ENCODE data around the gene ADNP. TPM values are rescaled to one million over a fixed set of nuclear protein-coding genes. Genes with fewer than 3 reads are reported as not detected.
A peak's percentile ranks its signal among the peaks of the same experiment; 100 is the strongest.

The ADNP gene
- total RNA-seq, 1 donor from 2014 or later: 127 TPM

DNA sequence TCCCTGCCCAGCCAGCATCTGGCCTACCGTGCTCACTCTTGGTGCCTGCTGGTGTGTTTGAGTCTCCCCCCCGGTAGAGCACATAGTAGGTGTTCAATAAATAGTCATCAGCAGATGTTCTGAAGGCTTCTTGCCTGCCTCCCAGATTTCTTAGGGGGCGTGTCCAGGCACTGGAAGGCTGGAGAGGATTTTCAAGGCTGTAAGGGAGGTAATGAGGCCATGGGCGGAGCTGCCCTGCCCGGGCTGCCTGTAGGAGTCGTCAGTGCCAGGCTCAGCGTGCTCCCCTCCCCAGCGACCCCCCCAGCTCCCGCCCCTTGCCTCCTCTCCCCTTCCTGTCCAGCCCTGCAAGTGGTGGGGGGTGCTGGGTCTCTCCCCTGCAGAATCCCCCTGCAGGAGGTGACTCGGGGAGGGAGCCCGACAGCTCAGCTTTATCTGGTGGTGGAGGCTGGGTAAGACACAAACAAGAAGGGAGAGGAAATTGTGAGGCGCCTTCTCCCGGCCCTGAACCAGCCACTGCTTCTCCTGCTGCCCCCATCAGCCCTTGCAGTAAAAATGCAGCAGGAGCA, 80.4 kb downstream of the ADNP start:
- DNase-seq (ENCODE audit: low spot score): no peak

DNA sequence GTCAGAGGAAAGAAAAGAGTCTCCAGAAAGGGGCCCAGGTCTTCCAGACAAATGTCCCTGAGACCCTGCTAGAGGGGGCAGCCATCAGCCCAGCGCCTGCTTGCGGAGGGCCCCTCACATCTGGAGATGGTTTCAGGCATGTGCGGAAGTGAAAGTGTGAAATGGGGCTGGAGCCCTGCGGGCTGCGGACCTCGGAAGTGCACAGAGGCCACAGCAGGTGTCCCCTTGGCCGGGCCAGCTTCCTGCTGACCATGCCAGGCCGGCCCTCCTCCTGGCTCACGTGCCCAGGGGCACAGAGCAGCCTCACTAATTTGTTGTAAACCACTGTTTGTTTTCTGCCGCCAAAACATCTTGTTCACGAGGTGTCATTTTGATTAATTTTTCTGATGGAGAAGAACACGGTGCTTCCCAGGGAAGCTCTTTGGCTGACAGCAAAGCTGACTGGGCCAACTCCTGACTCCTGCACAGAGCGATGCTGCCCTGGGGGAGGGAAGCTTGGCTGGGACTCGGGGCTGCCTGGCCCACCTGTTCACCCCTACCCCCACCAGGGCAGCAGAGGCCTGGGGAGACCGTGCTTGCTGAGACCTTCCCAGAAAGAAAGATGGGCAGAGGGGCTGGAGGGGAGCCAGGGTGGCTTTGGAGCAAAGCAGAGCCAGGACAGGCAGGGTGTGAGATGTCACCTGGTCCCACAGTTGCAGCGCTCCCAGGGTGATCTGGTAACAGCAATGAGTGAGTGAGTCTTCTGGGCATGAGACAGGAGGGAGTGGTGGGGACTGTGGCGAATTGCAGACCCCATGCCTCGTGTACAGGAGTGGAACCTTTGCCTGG, 82.2 kb downstream of the ADNP start:
- DNase-seq (ENCODE audit: low spot score): no peak

DNA sequence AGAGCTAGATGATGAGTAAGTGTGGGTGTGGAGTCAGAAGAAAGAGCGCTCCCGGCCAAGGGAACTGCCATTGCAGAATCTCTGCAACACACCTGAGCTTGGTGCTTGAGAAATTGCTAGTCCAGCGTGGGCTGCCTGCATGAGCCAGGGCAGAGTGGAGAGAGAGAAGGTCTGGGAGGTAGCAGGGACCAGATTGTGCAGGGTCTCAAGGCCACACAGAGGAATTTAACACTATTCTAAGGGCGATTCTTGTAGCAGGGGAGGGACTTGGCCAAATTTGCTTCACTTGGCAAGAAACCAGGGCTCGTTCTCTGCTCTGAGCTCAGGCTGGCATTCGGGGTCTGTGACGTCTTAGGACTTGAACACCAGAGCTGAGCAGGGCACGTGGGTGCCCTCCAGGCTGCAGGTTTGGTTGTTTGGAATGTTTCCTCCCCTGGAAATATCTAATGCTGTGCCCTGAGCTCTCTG, 82.9 kb downstream of the ADNP start:
- DNase-seq (ENCODE audit: low spot score): no peak

DNA sequence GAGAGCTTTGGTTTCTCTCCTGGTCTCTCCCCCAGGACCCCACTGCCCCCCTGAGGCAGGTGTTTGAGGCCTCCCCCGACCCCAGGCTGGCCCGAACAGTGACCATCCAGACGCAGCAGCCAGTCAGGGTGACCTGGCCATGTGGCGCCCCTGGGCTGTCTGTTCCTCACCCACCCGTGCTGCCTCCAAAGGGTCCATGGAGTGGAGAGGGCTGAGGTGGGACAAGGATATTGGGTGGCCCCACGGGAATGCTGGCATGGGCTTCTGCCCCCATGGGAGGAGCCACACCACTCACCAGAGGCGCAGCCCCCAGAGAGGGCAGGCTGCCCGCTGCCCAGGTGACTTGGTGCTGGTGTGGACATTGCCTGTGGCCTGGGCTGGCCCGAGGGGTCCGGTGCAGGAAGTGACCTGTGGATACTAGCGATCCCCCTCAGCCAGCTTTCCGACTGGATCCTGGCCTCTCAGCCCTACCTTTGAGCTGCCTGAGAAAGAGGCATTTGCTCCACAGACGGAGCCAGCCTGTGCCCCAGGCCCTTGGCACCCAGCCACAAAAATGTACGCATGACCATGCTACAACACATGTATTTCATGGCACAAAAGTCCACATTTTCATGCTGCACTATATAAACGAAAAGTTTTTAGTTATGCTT, 85.5 kb downstream of the ADNP start:
- DNase-seq (ENCODE audit: low spot score): no peak

DNA sequence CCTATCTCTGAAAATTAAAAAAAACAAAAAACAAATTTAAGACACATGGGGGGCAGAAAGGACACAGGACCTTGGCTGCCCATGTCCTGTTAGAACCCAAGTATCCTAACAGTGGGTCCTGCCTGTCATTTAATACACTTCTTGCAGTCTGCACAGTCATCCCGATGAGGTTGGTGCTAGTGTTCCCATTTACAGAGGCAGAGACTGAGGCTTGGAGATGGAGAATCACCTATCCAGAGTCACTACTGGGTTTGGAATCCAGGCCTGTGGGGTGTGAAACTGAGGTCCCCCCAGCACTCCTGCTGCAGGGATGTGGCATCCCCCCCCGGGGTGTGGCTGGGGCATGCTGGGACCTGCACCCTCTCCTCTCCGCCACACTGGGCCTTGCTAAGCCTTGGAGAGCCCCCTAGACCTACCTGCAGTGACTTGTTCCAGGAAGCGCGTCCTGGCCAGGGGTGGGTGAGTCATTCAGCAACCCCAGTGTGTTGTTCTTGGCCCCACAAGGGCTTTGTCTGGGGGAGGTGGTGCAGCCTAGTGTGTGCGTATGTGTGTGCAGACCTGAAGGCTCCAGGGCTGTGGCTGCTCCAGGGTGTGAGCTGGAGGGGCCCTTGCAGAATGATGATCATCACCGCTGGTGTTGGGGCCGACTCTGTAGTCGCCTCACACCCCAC, 86.7 kb downstream of the ADNP start:
- peak; percentile 88 for DNase-seq (ENCODE audit: low spot score)

DNA sequence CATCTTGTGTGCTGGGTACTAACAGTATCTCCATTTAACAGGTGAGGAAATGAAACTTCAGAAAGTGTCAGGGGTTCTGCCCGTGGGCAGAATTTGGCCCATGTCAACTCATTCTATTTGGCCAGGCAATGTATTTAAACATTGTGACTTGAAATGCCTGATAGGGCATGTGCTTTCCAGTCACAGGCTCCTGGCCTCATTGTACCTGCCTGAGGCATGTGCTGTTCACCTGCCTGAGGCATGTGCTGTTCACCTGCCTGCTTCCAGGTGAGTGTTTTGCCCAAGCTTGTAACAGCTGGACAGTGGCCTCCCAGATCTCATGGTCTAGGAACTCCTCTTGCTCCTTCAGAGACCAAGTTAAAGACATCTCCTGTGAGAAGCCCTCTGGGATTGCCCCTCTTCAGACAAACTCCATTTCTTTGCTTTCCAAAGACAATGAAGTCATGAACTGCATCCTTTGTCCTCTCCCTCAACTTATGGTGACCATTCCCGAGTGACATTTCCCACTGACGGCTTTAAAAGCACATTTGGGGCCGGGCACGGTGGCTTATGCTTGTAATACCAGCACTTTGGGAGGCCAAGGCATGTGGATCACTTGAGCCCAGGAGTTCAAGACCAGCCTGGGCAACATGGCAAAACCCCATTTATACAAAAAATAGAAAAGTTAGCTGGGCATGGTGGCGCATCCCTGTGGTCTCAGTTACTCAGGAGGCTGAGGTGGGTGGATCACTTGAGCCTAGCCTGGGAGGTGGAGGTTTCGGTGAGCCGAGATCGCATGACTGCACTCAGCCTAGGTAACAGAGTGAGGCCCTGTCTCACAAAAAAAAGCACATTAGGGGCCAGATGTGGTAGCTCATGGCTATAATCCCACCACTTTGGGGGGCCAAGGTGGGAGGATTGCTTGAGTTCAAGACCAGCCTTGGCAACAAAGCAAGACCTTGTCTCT, 87.6 kb downstream of the ADNP start:
- DNase-seq (ENCODE audit: low spot score): no peak

DNA sequence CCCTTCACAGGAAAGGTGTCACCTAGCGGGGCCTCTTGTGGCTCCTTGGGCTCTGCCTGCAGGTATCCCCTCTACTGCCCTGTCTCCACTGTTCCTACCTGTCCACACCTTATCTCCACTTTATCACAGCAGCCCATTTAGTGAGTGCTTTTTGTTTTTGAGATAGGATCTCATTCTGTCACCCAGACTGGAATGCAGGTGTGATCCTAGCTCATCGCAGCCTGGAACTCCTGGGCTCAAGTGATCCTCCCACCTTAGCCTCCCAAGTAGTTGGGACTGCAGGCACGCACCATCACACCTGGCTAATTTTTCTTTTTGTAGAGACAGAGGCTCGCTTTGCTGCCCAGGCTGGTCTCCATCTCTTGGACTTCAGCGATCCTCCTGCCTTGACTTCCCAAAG, 88.4 kb downstream of the ADNP start:
- DNase-seq (ENCODE audit: low spot score): no peak

Other genes with a start within 250 kb of the ADNP start
- gene RIPOR3, start 239.9 kb downstream of the ADNP start, total RNA-seq: 5.0 TPM
- 27.0 TPM for gene PARD6B, start 199.9 kb downstream of the ADNP start, total RNA-seq
- 12.2 TPM for gene BCAS4, start 136.4 kb downstream of the ADNP start, total RNA-seq
- 41.8 TPM for gene DPM1, start 27.1 kb upstream of the ADNP start, total RNA-seq
- gene MOCS3, start 27.4 kb upstream of the ADNP start, total RNA-seq: 6.5 TPM
- 22.4 TPM for gene KCNG1, start 91.7 kb upstream of the ADNP start, total RNA-seq